ENCODE data around the gene NADK2. TPM values are rescaled to one million over a fixed set of nuclear protein-coding genes. Genes with fewer than 3 reads are reported as not detected.

The NADK2 gene
- polyA plus RNA-seq, 1 of the 3 experiments (the other 2 are of a cell fraction) = 7.6 TPM

DNA sequence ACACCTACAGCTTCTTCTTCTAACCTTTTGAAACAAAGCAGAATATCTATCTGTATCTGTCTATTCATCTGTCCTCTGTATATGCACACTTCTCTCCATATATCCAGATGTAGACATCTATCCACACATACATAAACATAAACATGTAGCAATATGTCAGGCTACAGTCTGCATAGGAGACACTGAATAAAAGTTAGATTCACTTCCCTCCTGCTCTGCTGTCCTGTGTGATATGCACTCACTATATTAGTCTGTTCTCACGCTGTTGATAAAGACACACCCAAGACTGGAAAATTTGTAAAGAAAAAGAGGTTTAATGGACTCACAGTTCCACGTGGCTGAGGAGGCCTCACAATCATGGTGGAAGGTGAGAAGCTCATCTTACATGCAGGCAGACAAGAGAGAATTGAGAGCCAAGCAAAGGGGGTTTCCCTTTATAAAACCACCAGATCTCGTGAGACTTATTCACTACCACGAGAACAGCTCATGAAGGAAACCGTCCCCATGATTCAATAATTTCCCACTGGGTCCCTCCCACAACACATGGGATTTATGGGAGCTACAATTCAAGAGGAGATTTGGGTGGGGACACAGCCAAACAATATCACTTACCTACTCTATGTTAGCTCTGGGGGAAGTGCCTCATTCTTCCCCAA is 35.9 kb upstream of the NADK2 start:
- DNase-seq = no peak
- Histone ChIP-seq H3K9ac (no peak overlapping the region), H3K4me1 (ENCODE audit: control insufficient read depth in 1 of 2, insufficient read depth in 2 of 2, low read depth in 1 of 2, low read length in 1 of 2) (no peaks in the 10 kb centered on the region), H3K9me3 (no peaks in the 10 kb centered on the region), H3K36me3 (replicated peaks in 1 of 2; ENCODE audit: control insufficient read depth in 1 of 2, insufficient read depth in 2 of 2, low read length in 1 of 2) (no peaks in the 10 kb centered on the region), H2AFZ (ENCODE audit: low read depth) (no peak overlapping the region), H3K9me2 (no peaks in the 10 kb centered on the region), H3K79me2 (ENCODE audit: insufficient read depth) (no peaks in the 10 kb centered on the region), H3F3A (replicated peaks; ENCODE audit: insufficient read depth) (no peaks in the 10 kb centered on the region), H3K27me3 (ENCODE audit: insufficient read depth) (no peaks in the 10 kb centered on the region), H3K4me2 (no peak overlapping the region), H3K4me3 (ENCODE audit: low read depth in 2 of 2, low read length in 1 of 2) (no peak overlapping the region), H3K27ac (ENCODE audit: low read depth in 2 of 2, low read length in 1 of 2) (no peak overlapping the region), H4K20me1 (ENCODE audit: insufficient read depth) (no peaks in the 10 kb centered on the region)
- POLR2A ChIA-PET = no interaction called here
- 50% methylated on average over 5 of the region's 5 CpGs for WGBS (ENCODE audit: low lambda C conversion rate)
- CTCF ChIA-PET = interaction anchor here (0.6 to 1.7 kb wide), 6 partner anchors 12 to 229 kb away, joined by 3 to 7 read pairs (median 4); partner anchors contain the start of gene NADK2
- TF ChIP-seq MXI1 (IDR thresholded peaks at IDR 0.05; ENCODE audit: low read depth, low read length) (no peak), EZH2phosphoT487 (IDR thresholded peaks at IDR 0.05; ENCODE audit: borderline replicate concordance, low read depth) (no peak), NFIC (IDR thresholded peaks at IDR 0.05; ENCODE audit: borderline replicate concordance) (no peak), USF1 (IDR thresholded peaks at IDR 0.05; ENCODE audit: borderline replicate concordance, low read depth) (no peak), MEF2A (IDR thresholded peaks at IDR 0.05; ENCODE audit: borderline replicate concordance, low read depth) (no peak), JUND (IDR thresholded peaks at IDR 0.05) (no peak), TEAD4 (IDR thresholded peaks at IDR 0.05; ENCODE audit: borderline replicate concordance, insufficient read depth) (no peak), POLR2AphosphoS5 (IDR thresholded peaks at IDR 0.05; ENCODE audit: low read depth, low read length) (no peak), GATA2 (CRISPR knock-in tag; IDR thresholded peaks at IDR 0.05) (no peak), YY1 (IDR thresholded peaks at IDR 0.05; ENCODE audit: low read depth) (no peak), RAD21 (IDR thresholded peaks at IDR 0.05; ENCODE audit: low read length) (no peak), EP300 (IDR thresholded peaks at IDR 0.05; ENCODE audit: borderline replicate concordance in 1 of 2, low read depth in 1 of 2, low read length in 1 of 2) (no peak), SIN3A (IDR thresholded peaks at IDR 0.05; ENCODE audit: borderline replicate concordance, low read depth, low read length) (no peak)
- TF ChIP-seq, protein P1, sequence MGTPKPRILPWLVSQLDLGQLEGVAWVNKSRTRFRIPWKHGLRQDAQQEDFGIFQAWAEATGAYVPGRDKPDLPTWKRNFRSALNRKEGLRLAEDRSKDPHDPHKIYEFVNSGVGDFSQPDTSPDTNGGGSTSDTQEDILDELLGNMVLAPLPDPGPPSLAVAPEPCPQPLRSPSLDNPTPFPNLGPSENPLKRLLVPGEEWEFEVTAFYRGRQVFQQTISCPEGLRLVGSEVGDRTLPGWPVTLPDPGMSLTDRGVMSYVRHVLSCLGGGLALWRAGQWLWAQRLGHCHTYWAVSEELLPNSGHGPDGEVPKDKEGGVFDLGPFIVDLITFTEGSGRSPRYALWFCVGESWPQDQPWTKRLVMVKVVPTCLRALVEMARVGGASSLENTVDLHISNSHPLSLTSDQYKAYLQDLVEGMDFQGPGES (IDR thresholded peaks at IDR 0.05; ENCODE audit: low read depth, low read length) = no peak
- TF ChIP-seq, protein P2, sequence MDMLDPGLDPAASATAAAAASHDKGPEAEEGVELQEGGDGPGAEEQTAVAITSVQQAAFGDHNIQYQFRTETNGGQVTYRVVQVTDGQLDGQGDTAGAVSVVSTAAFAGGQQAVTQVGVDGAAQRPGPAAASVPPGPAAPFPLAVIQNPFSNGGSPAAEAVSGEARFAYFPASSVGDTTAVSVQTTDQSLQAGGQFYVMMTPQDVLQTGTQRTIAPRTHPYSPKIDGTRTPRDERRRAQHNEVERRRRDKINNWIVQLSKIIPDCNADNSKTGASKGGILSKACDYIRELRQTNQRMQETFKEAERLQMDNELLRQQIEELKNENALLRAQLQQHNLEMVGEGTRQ (IDR thresholded peaks at IDR 0.05; ENCODE audit: borderline replicate concordance, low read depth, low read length) = no peak

DNA sequence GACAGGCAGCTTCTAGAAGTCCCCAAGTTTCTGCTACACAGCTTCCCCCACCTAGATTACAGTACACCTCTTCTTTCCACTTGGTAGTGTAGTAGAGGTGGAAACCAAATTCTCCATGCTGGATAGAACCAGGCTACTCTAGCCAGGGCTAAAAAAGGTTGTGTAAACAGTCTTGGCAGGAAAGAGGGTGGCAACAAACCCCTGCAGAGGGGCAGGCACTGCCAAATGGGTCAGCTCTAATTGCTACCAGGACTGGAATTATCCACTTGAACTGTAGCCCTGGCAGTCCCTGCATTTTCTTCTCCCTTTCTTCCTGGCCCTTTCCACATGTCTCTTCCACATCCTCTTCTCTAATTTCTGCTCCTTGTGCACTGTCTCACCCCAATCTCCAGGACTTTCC is 35.1 kb upstream of the NADK2 start:
- no peak overlapping the region for H3K9ac ChIP-seq
- H3K9me2 ChIP-seq = no peaks in the 10 kb centered on the region
- no peak overlapping the region for H3K4me2 ChIP-seq
- TF ChIP-seq FOSL2 (IDR thresholded peaks at IDR 0.05; ENCODE audit: borderline replicate concordance, low read depth) = no peak
- TF ChIP-seq CHD2 (IDR thresholded peaks at IDR 0.05; ENCODE audit: low read length, partially characterized antibody) = no peak
- no peak for TF ChIP-seq GABPA (IDR thresholded peaks at IDR 0.05; ENCODE audit: low read depth)
- no peak for TF ChIP-seq JUND (IDR thresholded peaks at IDR 0.05)
- no peak for TF ChIP-seq ELF1 (IDR thresholded peaks at IDR 0.05)
- TF ChIP-seq, protein P3, sequence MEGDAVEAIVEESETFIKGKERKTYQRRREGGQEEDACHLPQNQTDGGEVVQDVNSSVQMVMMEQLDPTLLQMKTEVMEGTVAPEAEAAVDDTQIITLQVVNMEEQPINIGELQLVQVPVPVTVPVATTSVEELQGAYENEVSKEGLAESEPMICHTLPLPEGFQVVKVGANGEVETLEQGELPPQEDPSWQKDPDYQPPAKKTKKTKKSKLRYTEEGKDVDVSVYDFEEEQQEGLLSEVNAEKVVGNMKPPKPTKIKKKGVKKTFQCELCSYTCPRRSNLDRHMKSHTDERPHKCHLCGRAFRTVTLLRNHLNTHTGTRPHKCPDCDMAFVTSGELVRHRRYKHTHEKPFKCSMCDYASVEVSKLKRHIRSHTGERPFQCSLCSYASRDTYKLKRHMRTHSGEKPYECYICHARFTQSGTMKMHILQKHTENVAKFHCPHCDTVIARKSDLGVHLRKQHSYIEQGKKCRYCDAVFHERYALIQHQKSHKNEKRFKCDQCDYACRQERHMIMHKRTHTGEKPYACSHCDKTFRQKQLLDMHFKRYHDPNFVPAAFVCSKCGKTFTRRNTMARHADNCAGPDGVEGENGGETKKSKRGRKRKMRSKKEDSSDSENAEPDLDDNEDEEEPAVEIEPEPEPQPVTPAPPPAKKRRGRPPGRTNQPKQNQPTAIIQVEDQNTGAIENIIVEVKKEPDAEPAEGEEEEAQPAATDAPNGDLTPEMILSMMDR (IDR thresholded peaks at IDR 0.05) = no peak
- TF ChIP-seq, protein P4, sequence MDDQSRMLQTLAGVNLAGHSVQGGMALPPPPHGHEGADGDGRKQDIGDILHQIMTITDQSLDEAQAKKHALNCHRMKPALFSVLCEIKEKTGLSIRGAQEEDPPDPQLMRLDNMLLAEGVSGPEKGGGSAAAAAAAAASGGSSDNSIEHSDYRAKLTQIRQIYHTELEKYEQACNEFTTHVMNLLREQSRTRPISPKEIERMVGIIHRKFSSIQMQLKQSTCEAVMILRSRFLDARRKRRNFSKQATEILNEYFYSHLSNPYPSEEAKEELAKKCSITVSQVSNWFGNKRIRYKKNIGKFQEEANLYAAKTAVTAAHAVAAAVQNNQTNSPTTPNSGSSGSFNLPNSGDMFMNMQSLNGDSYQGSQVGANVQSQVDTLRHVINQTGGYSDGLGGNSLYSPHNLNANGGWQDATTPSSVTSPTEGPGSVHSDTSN (IDR thresholded peaks at IDR 0.05) = no peak
- DNase-seq = no peak
- H3K4me1 ChIP-seq (ENCODE audit: control insufficient read depth in 1 of 2, insufficient read depth in 2 of 2, low read depth in 1 of 2, low read length in 1 of 2) = no peaks in the 10 kb centered on the region
- no peak overlapping the region for H2AFZ ChIP-seq (ENCODE audit: low read depth)
- no peaks in the 10 kb centered on the region for H3K79me2 ChIP-seq (ENCODE audit: insufficient read depth)
- H3K27ac ChIP-seq (ENCODE audit: low read depth in 2 of 2, low read length in 1 of 2) = no peak overlapping the region
- ChIA-PET CTCF (interaction anchor here (1.7 to 1.9 kb wide), 2 partner anchors 11 to 24 kb away, joined by 4 to 7 read pairs; no protein-coding TSS in a partner anchor), POLR2A (no interaction called here)
- H4K20me1 ChIP-seq (ENCODE audit: insufficient read depth) = no peaks in the 10 kb centered on the region
- no peaks in the 10 kb centered on the region for H3F3A ChIP-seq (replicated peaks; ENCODE audit: insufficient read depth)
- no peaks in the 10 kb centered on the region for H3K27me3 ChIP-seq (ENCODE audit: insufficient read depth)
- H3K4me3 ChIP-seq (ENCODE audit: low read depth in 2 of 2, low read length in 1 of 2) = no peak overlapping the region
- no peaks in the 10 kb centered on the region for H3K9me3 ChIP-seq
- H3K36me3 ChIP-seq (replicated peaks in 1 of 2; ENCODE audit: control insufficient read depth in 1 of 2, insufficient read depth in 2 of 2, low read length in 1 of 2) = no peaks in the 10 kb centered on the region
